COLO829 (cell line): Measurements from ENCODE around the gene FXYD5.
"Not testable (repeated sequence)": the region's sequence is repeated elsewhere in the genome, so short reads cannot be mapped to it uniquely, and the experiment has no call there.

Experiments used
- DNase-seq: peaks from one replicate; pipeline ENCODE4 v3.0.0; 2012; ENCODE audit warnings: low spot score

The FXYD5 gene

DNA sequence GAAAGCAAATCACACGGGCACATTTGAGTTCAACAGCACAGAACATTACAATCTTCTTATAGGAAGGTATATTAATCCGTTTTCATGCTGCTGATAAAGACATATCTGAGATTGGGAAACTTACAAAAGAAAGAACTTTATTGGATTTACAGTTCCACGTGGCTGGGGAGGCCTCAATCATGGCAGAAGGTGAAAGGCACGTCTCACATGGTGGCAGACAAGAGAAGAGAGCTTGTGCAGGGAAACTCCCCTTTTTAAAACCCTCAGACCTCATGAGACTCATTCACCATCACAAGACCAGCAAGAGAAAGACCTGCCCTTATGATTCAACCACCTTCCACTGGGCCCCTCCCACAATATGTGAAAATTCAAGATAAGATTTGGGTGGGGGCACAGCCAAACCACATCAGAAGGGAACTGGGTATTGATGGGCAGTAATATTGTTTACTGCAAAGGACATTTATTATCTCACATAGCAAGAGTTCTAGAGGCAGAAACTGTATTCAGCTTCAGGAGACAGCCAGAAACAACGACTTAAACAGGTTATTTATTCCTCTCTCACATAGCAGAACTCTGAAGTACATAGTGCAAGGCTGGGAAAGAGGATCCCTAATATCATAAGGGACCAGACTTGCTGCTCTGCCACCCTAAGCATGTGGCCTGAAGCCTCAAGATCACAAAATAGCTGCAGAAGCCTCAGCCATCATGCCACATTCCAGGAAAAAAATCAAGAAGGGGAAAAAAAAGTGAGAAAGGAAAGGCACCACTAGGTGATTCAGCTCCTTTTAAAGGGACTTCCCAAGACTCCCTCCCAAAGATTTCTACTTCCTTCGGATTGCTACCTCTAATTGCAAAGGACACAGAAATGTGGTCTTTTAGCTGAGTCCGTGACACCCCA lies 23.1 kb downstream of the FXYD5 start:
- DNase-seq = no peak

DNA sequence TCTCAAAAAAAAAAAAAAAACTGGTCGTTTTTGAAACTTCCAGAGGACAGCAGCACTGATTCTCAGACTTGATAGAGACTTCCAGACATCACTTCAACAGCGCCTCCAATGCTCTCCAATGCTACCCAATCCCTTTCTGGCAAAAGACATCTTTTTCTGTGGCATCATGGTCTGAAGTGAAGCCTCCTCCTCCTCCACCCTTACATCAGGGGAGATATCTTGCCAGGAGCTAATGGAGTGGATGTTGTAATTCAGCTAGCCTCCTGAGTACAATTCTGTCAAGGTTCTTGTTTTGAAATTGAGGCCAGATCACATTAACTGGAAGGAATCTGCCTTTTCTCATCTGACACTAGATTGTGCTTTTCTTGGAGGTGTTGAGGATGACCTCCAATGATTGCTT lies 24.2 kb downstream of the FXYD5 start:
- DNase-seq = no peak

DNA sequence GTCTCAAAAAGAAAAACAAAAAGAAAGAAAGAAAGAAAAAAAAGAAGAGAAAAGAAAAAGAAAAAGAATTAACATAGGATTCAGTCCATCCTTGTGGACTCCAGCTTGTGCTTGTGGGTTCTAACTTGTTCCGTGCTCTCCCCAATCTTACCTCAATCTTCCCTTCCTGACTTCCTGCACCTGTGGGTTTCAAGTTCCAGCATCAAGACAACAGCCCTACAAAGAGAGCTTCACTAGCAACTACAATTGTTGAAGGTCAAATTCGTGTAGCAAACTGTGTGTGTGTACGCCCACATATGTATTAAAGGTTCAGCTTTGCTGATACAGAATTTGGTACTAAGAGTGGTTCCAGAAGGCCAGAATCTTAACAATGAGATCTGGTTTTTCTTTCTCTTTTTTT lies 25.3 kb downstream of the FXYD5 start:
- no peak for DNase-seq

DNA sequence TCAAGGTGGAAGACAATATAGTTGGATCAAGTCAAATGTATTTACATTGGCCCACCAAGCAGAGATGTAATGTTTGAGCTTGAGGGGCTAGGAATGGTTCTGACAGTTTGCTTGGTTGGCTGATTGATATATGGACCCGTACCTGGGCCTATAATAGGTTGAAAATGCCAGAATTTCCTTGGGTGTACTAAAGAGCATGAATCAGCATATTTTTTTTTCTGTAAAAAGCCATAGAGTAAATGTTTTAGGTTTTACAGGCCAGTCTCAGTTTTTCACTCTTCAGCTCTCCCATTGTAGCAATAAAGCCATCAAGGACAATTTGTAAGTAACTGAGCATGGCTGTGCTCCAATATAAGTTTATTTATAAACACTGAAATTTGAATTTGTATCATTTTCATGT lies 26.9 kb downstream of the FXYD5 start:
- no peak for DNase-seq

DNA sequence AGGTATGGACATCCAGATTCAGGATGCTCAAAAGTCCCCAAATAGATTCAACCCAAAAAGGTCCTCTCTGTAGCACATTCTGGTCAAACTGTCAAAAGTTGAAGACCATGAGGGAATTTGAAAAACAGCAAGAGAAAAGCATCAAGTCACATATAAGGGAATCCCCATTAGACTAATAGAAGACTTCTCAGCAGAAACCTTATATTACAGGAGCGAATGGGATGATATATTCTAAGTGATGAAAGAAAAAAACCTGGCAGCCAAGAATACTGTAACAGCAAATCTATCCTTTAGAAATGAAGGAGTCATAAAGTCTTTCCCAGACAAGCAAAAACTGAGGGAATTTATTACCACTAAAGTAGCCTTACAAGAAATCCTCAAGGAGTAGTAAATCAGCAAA lies 29.7 kb downstream of the FXYD5 start:
- no peak for DNase-seq

DNA sequence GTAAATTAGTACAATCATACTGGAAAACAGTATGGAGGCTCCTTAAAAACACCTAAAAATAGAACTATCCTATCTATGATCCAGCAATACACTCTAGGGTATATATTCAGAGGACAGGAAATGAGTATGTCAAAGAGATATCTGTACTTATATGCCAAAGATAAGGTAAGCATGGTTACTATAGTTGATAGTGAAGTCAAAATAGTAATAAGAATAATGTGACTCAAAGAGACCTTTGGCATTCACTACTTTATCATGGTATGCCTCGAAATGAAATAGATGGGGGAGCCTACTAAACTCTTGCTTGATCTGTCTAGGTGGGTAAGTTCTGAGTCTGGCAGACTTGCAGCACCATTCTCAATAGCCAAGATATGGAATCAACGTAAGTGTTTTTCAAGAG lies 30.3 kb downstream of the FXYD5 start:
- no peak for DNase-seq

DNA sequence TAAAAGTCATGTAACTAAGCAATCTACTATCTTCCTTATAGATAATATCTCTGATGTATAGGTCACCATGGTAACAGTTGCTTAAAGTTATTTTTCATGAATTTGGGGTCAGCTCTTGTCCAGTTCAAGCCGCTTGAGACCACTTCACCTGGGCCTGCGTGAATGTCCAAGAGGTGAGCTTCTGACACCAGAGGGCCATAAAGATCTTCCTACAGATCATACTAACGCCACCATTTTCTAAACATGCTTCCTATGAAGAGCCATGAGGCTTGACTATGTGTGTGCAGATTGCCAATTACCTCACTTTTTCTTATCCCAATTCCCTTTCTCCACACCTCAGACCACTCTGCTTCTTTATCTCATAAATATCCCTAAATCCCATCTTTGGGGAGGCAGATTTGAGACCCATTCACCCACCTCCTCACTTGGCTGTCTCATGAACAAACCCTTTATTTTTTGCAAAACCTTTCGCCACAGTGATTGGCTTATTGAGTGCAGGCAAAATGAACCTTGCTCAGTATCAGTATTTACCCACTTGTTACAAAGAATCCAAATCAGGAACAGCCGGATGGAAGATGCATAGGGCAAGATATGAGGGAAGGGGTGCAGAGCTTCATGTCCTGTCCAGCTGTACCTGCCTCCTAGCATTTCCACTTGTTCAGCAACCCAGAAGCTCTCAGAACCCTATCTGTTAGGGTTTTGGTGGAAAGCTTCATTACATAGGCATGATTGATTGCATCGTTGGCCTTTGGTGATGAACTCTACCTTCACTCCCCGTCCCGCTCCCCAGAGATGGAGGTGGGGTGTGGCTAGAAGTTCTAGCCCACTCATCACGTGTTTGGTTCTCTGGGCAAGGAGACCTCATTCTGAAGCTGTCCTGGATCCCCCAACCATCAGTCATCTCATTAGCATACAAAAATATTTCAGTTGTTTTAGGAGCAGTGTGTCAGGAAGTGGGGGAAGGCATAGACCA lies 39.8 kb downstream of the FXYD5 start:
- no peak for DNase-seq

DNA sequence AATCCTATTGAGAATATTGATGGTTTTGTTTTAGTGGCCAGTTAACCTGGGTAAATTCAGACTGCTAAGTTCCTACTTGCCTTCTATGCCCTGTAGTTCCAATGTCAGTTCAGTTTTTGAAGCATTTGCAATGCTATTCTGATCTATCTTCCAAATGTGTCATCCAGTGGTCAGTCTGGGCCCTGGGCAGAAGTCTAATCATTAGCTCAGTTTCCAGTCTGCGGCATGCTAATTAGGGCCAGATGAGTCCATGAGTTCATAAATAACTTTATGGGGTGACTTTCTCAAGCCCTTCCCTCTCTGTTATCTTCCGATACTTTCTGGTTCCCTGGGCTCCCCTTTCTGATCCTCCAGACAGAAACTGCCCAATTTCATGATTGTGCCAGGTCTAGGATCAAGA lies 41.3 kb downstream of the FXYD5 start:
- no peak for DNase-seq

DNA sequence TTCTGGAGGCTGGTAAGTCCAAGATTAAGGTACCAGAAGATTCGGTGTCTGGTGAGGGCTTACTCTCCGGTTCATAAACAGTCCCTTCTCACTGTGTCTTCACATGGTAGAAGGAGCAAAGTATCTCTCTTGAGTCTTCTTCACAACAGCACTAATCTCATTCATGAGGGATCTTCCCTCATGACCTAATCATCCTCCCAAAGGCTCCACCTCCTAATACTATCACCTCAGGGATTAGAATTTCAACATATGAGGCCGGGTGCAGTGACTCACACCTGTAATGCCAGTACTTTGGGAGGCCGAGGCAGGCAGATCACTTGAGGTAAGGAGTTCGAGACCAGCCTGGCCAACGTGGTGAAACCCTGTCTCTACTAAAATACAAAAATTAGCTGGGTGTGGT lies 42.3 kb downstream of the FXYD5 start:
- DNase-seq = not testable (repeated sequence)

DNA sequence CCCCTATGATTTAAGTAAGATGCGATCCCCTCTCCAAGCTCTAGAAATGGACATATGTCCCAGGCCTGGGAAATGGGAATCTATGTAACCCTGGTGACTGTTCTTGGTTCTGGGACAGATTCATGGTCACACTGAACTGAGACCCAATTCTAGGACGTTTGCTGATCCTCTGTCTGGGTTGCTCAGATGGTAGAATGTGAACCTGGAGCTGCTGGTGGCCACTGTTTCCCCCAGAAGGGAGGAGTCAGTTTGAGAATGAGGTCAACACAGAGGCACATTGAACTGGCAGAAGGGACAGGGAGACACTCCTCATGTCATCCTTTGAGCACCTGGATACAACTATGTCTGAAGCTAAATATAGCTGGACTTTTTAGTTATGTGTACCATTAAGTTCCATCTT lies 44.9 kb downstream of the FXYD5 start:
- DNase-seq = no peak

DNA sequence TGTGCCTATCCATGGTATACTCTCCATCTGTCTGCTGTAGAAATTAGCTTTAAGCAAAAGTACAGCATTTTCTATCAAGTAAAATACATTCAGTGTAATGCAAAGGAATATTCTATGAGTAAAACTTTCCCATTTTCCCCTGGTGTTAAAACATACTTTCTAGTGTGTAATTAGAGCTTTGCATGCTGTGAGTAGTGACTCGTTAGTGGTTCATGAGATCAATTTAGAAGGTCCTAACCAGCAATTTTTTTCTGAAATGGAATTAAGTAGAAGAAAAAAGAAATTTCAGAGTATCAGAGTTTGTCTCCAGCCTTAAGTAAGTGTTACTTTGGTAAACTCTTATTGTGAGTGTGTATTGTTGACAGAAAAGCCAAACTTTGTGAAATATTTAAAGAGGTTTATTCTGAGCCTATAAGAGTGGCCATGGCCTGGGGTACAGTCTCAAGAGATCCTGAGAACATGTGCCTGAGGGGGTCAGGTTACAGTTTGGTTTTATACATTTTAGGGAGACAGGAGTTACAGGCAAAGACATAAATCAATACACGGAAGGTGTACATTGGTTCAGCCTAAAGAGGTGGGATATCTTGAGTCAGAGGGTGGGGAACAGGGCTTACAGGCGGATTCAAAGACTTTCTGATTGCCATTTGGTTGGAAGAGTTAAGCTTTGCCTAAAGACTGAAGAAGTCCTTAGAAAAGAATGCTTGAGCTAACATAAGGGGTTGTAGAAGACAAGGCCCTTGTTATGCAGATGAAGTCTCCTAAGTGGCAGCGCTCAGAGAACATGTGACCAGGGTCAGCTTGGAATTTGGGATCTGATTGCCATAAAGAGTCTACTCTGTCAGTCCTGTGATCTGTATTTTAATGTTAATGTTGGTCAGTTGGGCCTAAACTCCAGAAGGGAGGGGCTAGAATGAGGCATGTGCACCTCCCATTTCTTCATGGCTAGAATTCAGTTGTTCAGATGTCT lies 48.5 kb downstream of the FXYD5 start:
- no peak for DNase-seq

DNA sequence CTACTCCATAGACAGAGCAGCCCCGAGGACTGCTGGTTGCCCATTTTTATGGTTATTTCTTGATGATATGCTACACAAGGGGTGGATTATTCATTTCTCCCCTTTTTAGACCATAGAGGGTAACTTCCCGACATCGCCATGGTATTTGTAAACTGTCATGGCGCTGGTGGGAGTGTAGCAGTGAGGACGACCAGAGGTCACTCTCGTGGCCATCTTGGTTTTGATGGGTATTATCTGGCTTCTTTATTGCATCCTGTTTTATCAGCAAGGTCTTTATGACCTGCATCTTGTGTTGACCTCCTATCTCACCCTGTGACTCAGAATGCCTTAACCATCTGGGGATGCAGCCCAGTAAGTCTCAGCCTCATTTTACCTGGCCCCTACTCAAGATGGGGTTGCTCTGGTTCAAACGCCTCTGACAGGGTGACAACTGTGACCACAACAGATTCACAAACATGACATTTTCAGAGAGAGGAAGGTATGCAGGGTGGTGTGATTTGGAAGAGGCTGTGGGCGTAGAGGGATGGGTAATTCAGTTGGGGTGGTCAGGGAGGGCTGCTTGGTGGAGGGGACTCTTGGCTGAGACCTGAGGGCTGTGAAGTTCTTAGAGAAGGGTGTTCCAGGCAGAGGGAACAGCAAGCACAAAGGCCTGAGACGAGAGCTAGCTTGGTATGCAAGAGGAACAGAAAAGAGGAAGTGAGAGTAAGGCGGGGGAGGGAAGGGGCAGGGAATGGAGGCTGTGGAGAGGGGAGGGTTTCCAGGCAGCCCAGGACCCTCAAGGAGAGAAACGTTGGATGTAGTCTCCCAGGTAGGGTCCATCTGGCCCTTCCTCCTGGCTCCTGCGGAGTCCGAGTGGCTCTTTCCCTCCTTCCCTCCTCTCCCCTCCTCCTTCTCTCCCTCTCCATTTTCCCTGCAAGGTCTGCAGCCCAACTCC lies 50.5 kb downstream of the FXYD5 start:
- no peak for DNase-seq

DNA sequence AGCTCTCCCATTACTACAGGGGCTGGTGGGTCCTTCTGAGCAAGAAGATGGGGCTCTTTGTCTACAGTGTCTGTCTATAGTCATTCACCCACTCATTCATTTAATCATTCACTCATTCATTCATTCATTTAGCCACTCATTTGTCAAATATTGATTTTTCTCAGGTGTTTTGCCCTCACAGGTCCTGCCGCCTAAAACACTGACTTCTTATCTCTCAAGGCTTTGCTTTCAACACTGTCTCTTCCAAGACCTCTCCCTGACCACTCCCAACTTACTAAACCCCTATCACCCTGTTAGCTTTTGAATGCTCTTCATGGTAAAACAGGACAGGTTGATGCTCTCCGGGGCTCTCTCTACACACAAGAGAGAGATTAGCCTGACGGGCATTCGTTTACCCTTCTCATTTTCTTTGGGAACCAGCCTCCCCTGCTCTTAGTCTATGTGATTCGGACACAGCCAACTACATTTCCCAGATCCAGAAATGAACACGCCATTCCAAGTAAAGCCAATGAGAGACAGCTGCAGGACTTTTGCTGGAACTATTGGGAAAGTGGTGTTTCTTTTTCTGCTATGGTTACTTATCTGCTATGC lies 51.3 kb downstream of the FXYD5 start:
- DNase-seq = no peak

DNA sequence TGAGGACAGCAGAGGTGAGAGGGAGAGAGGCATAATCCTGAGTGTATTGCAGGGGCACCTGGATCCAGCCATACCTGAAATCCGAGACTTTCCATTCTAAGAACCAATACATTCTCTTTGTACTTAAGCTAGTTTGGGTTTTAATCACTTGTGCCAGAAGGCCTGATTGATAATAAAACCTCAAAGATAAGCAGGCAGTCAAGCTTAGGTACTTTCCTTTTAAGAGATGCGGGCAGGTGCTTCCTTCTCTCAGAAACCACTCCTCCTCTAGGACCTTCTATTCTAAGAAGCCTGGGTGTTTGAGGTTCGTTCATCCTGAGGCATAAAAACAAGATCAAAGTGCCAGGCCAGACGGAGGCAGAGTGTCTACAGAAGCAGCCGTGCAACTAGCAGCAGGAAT lies 51.8 kb downstream of the FXYD5 start:
- DNase-seq = no peak

DNA sequence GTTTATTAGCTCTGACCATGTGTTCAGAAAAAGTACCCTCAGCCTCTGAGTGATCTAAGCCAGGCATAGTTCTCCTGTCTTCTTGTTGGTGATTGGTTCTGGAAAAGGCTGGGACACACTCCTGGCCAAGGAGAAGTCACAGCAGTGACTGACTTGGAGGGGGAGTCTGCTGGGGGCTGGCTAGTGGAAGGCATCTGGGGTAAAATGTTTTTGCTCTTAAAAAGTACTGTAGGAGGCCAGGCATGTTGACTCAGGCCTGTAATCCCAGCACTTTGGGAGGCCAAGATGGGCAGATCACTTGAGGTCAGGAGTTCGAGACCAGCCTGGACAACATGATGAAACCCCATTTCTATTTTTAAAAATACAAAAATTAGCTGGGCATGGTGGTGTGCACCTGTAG lies 52.3 kb downstream of the FXYD5 start:
- DNase-seq = no peak

DNA sequence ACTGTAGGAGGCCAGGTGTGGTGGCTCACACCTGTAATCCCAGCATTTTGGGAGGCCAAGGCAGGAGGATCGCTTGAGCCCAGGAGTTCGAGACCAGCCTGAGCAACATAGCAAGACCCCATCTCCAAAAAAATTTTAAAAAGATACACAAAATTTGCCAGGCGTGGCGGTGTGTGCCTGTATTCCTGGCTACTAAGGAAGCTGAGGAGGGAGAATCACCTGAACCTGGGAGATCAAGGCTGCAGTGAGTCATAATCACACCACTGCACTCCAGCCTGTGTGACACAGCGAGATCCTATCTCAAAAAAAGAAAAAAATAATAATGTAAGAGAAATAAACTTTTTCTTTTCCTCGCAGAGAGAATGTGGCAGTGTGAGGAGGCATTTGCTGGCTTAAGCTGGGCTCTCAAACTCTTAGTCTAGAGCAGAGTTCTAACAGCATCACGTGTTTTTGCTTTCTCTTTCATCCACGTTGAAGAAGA lies 52.9 kb downstream of the FXYD5 start:
- no peak for DNase-seq

DNA sequence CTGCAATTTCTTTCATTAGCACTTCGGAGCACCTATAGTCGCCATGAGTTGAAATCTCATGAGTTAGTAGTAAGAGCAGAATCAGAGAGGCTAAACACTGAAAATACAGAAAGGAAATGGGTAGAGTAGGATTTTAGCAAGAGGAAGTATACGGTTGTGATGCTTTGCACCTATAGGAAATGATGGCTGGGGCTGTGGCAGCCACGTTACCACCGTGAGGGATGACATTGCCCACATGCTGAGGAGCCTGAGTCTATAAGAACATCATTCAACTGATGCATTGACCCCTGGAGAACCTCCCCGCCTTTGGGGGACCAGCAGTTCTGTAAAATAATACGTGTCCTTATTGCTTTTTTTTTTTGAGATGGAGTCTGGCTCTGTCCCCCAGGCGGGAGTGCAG lies 53.6 kb downstream of the FXYD5 start:
- DNase-seq = no peak

DNA sequence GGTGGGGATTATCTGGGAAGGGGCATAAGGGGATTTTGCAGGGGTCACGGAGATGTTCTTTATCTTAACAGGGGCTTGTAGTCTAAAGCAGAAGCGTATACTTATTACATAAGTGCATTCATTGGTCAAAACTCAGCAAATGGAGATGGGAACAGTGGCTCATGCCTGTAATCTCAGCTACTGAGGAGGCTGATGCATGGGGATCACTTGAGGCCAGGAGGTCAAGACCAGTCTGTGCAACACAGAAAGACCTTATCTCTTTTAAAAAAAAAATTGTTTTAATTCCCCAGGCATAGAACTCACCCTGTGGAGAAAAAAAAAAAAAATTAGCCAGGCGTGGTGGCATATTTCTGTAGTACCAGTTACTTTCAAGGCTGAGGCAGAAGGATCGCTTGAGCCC lies 55.1 kb downstream of the FXYD5 start:
- DNase-seq = no peak

DNA sequence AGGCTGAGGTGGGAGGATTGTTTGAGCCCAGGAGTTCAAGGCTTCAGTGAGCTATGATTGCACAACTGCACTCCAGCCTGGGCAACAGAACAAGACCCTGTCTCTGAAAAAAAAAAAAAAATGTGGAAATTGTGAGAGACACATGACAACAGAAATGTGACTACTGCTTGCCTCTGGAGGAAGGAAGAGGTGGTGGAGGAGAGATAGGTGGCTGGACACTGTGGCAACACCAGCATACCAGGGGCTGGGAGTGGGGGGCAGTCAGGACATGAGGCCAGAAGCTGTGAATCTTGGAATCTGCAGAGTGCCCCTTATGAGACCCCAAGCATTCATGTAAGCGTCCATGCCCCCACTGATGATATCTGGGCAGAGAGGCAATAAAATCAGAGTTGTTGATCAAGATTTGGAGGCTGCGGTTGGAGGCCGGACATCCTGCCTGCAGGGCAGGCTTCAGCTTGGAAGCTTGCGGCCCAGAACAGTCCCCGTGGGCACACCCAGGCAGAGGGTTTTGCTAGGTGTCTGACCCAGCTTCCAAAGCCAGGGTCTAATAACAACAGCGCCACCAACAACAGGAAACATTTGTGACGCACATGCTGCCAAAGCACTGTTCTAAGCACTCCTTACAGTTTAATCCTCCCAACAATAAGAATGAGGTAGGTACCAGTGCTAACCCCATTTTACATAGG lies 57.2 kb downstream of the FXYD5 start:
- no peak for DNase-seq

DNA sequence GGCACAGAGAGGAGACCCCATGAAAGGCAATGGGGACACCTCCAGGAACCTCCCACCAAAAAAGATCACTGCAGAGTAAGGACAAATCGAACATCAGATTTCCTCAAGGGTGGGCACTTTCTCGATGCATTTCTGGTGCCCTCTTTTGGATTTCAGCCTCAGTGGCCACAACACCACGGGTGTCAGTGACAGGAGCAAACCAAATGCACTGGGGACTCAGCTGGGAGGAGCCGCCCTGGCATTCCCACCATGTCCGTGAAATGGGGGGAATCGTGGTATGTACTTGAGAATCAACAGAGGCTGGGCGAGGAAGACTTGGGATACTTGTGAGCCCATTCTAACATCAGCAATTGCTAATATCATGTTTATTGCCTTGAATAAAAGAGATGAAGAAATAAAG lies 57.7 kb downstream of the FXYD5 start:
- DNase-seq = no peak
